Measurements from ENCODE around the gene GRM3.

Gene GRM3

GRCh38 chr7:86692755-86693154, 49.0 kb downstream of the GRM3 start:
- DNase-seq (ENCODE audit: low read depth), result no peak

GRCh38 chr7:86706406-86706805, 62.7 kb downstream of the GRM3 start:
- DNase-seq (ENCODE audit: low read depth), result no peak

- DNase-seq (ENCODE audit: low read depth), result no peak
These were observed 64.4 kb downstream of the GRM3 start for GRCh38 chr7:86708031-86708680.

- DNase-seq (ENCODE audit: low read depth), result no peak
These were observed 76.6 kb downstream of the GRM3 start for GRCh38 chr7:86720306-86720705.

- DNase-seq (ENCODE audit: low read depth), result no peak
These were observed 90.1 kb downstream of the GRM3 start for GRCh38 chr7:86733783-86734182.

GRCh38 chr7:86745013-86745745, 101.5 kb downstream of the GRM3 start:
- no peak for DNase-seq (ENCODE audit: low read depth)

GRCh38 chr7:86747698-86748097, 104.0 kb downstream of the GRM3 start:
- no peak for DNase-seq (ENCODE audit: low read depth)

GRCh38 chr7:86748201-86748600, 104.5 kb downstream of the GRM3 start:
- DNase-seq (ENCODE audit: low read depth), result no peak

GRCh38 chr7:86748843-86749719, 105.4 kb downstream of the GRM3 start:
- DNase-seq (ENCODE audit: low read depth), result no peak

- DNase-seq (ENCODE audit: low read depth), result no peak
These were observed 106.3 kb downstream of the GRM3 start for GRCh38 chr7:86749741-86750665.

GRCh38 chr7:86760236-86760635, 116.5 kb downstream of the GRM3 start:
- no peak for DNase-seq (ENCODE audit: low read depth)

- DNase-seq (ENCODE audit: low read depth), result no peak
These were observed 118.4 kb downstream of the GRM3 start for GRCh38 chr7:86762129-86762528.

GRCh38 chr7:86765931-86766330, 122.2 kb downstream of the GRM3 start:
- no peak for DNase-seq (ENCODE audit: low read depth)

GRCh38 chr7:86768394-86768793, 124.7 kb downstream of the GRM3 start:
- DNase-seq (ENCODE audit: low read depth), result no peak

- no peak for DNase-seq (ENCODE audit: low read depth)
These were observed 125.5 kb downstream of the GRM3 start for GRCh38 chr7:86768967-86769760.

- no peak for DNase-seq (ENCODE audit: low read depth)
These were observed 129.6 kb downstream of the GRM3 start for GRCh38 chr7:86773309-86773708.

GRCh38 chr7:86775203-86775602, 131.5 kb downstream of the GRM3 start:
- no peak for DNase-seq (ENCODE audit: low read depth)

GRCh38 chr7:86776136-86776535, 132.4 kb downstream of the GRM3 start:
- DNase-seq (ENCODE audit: low read depth), result no peak

GRCh38 chr7:86778271-86778670, 134.6 kb downstream of the GRM3 start:
- DNase-seq (ENCODE audit: low read depth), result no peak

GRCh38 chr7:86784765-86785164, 141.1 kb downstream of the GRM3 start:
- DNase-seq (ENCODE audit: low read depth), result no peak

- no peak for DNase-seq (ENCODE audit: low read depth)
These were observed 141.9 kb downstream of the GRM3 start for GRCh38 chr7:86785641-86786040.
